Calu3 (cell line): Measurements from ENCODE around the gene EPAS1. TPM values are rescaled to one million over a fixed set of nuclear protein-coding genes. Genes with fewer than 3 reads are reported as not detected.

Experiments used
- BruUV-seq: library from RNA; stranded (reverse); fragments of 400-500 nt; replicated peaks from 2 replicates; lab custom pipeline; 2021; lab: Mats Ljungman, UMichigan
- CTCF ChIA-PET: fragments of 300-600 bp; sonication (Branson Sonifier 250); formaldehyde crosslinking; loops from one replicate; lab custom pipeline; 2022; ENCODE audit warnings: antibody characterized with exemption; lab: Charles Lee
- DNase-seq: peaks from one replicate; pipeline ENCODE4 v3.0.0; 2022
- H3K27ac Mint-ChIP-seq: one replicate; pipeline ENCODE4 v1.8.0; 2022; ENCODE audit warnings: mixed read lengths; ENCODE audit not compliant: unreplicated experiment
- H3K27me3 Mint-ChIP-seq: one replicate; pipeline ENCODE4 v1.8.0; 2022; ENCODE audit warnings: mixed read lengths; ENCODE audit not compliant: unreplicated experiment
- H3K36me3 Mint-ChIP-seq: one replicate; pipeline ENCODE4 v1.8.0; 2022; ENCODE audit warnings: mild to moderate bottlenecking, moderate library complexity, mixed read lengths; ENCODE audit not compliant: insufficient read depth, unreplicated experiment
- H3K4me1 Mint-ChIP-seq: one replicate; pipeline ENCODE4 v1.8.0; 2022; ENCODE audit warnings: mild to moderate bottlenecking, low read depth, mixed read lengths; ENCODE audit not compliant: unreplicated experiment
- H3K4me3 Mint-ChIP-seq: one replicate; pipeline ENCODE4 v1.8.0; 2022; ENCODE audit warnings: mild to moderate bottlenecking, low read depth, moderate library complexity, mixed read lengths; ENCODE audit not compliant: unreplicated experiment
- H3K9me3 Mint-ChIP-seq: one replicate; pipeline ENCODE4 v1.8.0; 2022; ENCODE audit warnings: low read depth, mixed read lengths; ENCODE audit not compliant: unreplicated experiment
- CTCF ChIP-seq: fragments of 200-600 bp; IDR thresholded peaks from one replicate; pipeline ENCODE4 v1.8.0; 2022; ENCODE audit warnings: antibody characterized with exemption; ENCODE audit not compliant: unreplicated experiment
- intact Hi-C: fragments of 100-400 bp; cut with micrococcal nuclease; formaldehyde crosslinking; loops from one replicate; pipeline ENCODE4 v1.10.0; 2022; ENCODE audit not compliant: unreplicated experiment
- total RNA-seq: library from RNA; stranded (reverse); gene quantifications from 2 replicates; pipeline ENCODE4 v1.2.3, GENCODE V29; 2022

EPAS1 gene
- total RNA-seq, 1 experiment from 2014 or later, result 18.5 TPM

DNA sequence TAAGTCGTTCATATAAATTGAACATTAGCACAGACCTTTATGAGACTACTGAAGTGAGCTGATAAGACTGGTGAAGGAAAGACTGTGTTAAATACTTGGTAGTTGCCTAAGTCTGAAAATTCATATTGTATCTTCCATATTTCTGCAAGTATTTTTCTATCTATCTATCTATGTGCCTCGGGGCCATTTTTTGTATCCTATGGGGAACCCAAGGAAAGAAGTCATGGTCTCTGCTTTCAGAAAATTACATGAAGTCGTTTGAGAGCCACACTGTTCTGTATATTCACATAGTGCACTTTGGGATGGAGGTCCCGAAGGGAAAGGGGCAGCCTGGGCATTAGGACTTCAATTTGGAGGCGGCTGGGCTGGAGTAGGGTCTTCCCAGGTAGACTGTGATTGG is 89.6 kb downstream of the EPAS1 start:
- BruUV-seq, result no TSS peak
- intact Hi-C loops, result no loop called here

GRCh38 chr2:46387292-46387691 is 90.1 kb downstream of the EPAS1 start:
- BruUV-seq, result no TSS peak
- no peak overlapping the region for H3K4me3 Mint-ChIP-seq
- H3K27ac Mint-ChIP-seq, result no peak overlapping the region
- peaks cover 13% of the 10 kb centered on the region for H3K27me3 Mint-ChIP-seq
- no peak for DNase-seq
- CTCF ChIA-PET, result no interaction called here
- intact Hi-C loops, result no loop called here
- no peaks in the 10 kb centered on the region for H3K9me3 Mint-ChIP-seq
- no peaks in the 10 kb centered on the region for H3K36me3 Mint-ChIP-seq
- no peaks in the 10 kb centered on the region for H3K4me1 Mint-ChIP-seq
- no peak for TF ChIP-seq CTCF

More for the DNA sequence above, 89.6 kb downstream of the EPAS1 start:
- Mint-ChIP-seq H3K4me1 (no peaks in the 10 kb centered on the region), H3K4me3 (no peak overlapping the region), H3K27ac (no peak overlapping the region), H3K27me3 (peaks cover 13% of the 10 kb centered on the region), H3K9me3 (no peaks in the 10 kb centered on the region), H3K36me3 (no peaks in the 10 kb centered on the region)
- no peak for TF ChIP-seq CTCF
- DNase-seq, result no peak
- CTCF ChIA-PET, result no interaction called here

- no TSS peak for BruUV-seq
- H3K4me1 Mint-ChIP-seq, result no peaks in the 10 kb centered on the region
- H3K4me3 Mint-ChIP-seq, result no peak overlapping the region
- DNase-seq, result no peak
- no peak for TF ChIP-seq CTCF
- no peaks in the 10 kb centered on the region for H3K9me3 Mint-ChIP-seq
- CTCF ChIA-PET, result no interaction called here
- H3K36me3 Mint-ChIP-seq, result no peaks in the 10 kb centered on the region
- no peak overlapping the region for H3K27ac Mint-ChIP-seq
- H3K27me3 Mint-ChIP-seq, result peaks cover 13% of the 10 kb centered on the region
- intact Hi-C loops, result no loop called here
Measured at GRCh38 chr2:46387886-46388515, 90.8 kb downstream of the EPAS1 start.

- intact Hi-C loops, result no loop called here
- Mint-ChIP-seq H3K9me3 (no peaks in the 10 kb centered on the region), H3K27ac (no peak overlapping the region), H3K27me3 (peaks cover 13% of the 10 kb centered on the region), H3K4me3 (no peak overlapping the region), H3K36me3 (no peaks in the 10 kb centered on the region), H3K4me1 (no peaks in the 10 kb centered on the region)
- no peak for DNase-seq
- CTCF ChIA-PET, result no interaction called here
- TF ChIP-seq CTCF, result no peak
- BruUV-seq, result no TSS peak
Measured at GRCh38 chr2:46388881-46389280, 91.7 kb downstream of the EPAS1 start.
